ENCODE measurements around the gene IGF1R. TPM values are rescaled to one million over a fixed set of nuclear protein-coding genes. Genes with fewer than 3 reads are reported as not detected.

IGF1R gene
- total and polyA plus RNA-seq, 2 experiments from 2014 or later = 9.5 to 92.4 TPM

- no peaks in the 10 kb centered on the region for H3K27me3 ChIP-seq
- no peak for DNase-seq (ENCODE audit: low read depth in 1 of 2, low spot score in 1 of 2)
- TF ChIP-seq CTCF (IDR thresholded peaks at IDR 0.05; ENCODE audit: low read depth, low read length) = no peak
- no peaks in the 10 kb centered on the region for H3K36me3 ChIP-seq
- no peak overlapping the region for H3K27ac ChIP-seq
- H3K4me3 ChIP-seq = no peak overlapping the region
- no peaks in the 10 kb centered on the region for H3K9me3 ChIP-seq (ENCODE audit: low read depth)
- H3K4me1 ChIP-seq (ENCODE audit: low read depth) = peaks cover 9% of the 10 kb centered on the region
Measured at GRCh38 chr15:98838387-98839259, 190.3 kb downstream of the IGF1R start.

GRCh38 chr15:98840053-98840452 is 191.7 kb downstream of the IGF1R start:
- Histone ChIP-seq H3K36me3 (no peaks in the 10 kb centered on the region), H3K27me3 (no peaks in the 10 kb centered on the region), H3K4me3 (no peak overlapping the region), H3K4me1 (ENCODE audit: low read depth) (peaks cover 9% of the 10 kb centered on the region), H3K27ac (no peak overlapping the region), H3K9me3 (ENCODE audit: low read depth) (no peaks in the 10 kb centered on the region)
- DNase-seq (ENCODE audit: low read depth in 1 of 2, low spot score in 1 of 2) = no peak
- TF ChIP-seq CTCF (IDR thresholded peaks at IDR 0.05; ENCODE audit: low read depth, low read length) = no peak

- no peak overlapping the region for H3K27ac ChIP-seq
- no peaks in the 10 kb centered on the region for H3K36me3 ChIP-seq
- H3K27me3 ChIP-seq = no peaks in the 10 kb centered on the region
- TF ChIP-seq CTCF (IDR thresholded peaks at IDR 0.05; ENCODE audit: low read depth, low read length) = no peak
- H3K4me3 ChIP-seq = no peak overlapping the region
- no peak for DNase-seq (ENCODE audit: low read depth in 1 of 2, low spot score in 1 of 2)
- H3K9me3 ChIP-seq (ENCODE audit: low read depth) = no peaks in the 10 kb centered on the region
- peaks cover 9% of the 10 kb centered on the region for H3K4me1 ChIP-seq (ENCODE audit: low read depth)
Measured at GRCh38 chr15:98841419-98841970, 193.2 kb downstream of the IGF1R start.

- no peak overlapping the region for H3K27ac ChIP-seq
- DNase-seq (ENCODE audit: low read depth in 1 of 2, low spot score in 1 of 2) = no peak
- TF ChIP-seq CTCF (IDR thresholded peaks at IDR 0.05; ENCODE audit: low read depth, low read length) = no peak
- no peaks in the 10 kb centered on the region for H3K27me3 ChIP-seq
- peaks cover 9% of the 10 kb centered on the region for H3K4me1 ChIP-seq (ENCODE audit: low read depth)
- no peaks in the 10 kb centered on the region for H3K36me3 ChIP-seq
- H3K4me3 ChIP-seq = no peak overlapping the region
- no peaks in the 10 kb centered on the region for H3K9me3 ChIP-seq (ENCODE audit: low read depth)
Measured at GRCh38 chr15:98842192-98842972, 194.0 kb downstream of the IGF1R start.

DNA sequence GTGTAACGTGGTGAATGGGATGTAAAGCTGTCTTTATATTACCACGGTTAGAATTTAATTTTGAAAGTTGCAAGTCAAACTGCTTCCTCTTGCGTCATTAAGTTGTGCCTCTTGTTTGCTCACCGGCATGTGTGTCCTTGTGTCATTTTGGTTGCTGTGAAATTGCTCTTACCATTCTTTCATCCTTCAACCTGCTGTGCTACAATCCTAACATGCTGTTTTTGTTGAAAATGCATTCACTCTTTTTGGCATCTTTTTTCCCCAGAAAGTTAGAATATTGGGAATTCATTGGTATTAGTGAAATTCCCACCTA is 194.6 kb downstream of the IGF1R start:
- H3K36me3 ChIP-seq = no peaks in the 10 kb centered on the region
- H3K4me3 ChIP-seq = no peak overlapping the region
- DNase-seq (ENCODE audit: low read depth in 1 of 2, low spot score in 1 of 2) = no peak
- TF ChIP-seq CTCF (IDR thresholded peaks at IDR 0.05; ENCODE audit: low read depth, low read length) = no peak
- H3K27me3 ChIP-seq = no peaks in the 10 kb centered on the region
- no peak overlapping the region for H3K27ac ChIP-seq
- no peaks in the 10 kb centered on the region for H3K9me3 ChIP-seq (ENCODE audit: low read depth)
- peaks cover 9% of the 10 kb centered on the region for H3K4me1 ChIP-seq (ENCODE audit: low read depth)
